ENCODE data around the gene GPR87.

The GPR87 gene, protein sequence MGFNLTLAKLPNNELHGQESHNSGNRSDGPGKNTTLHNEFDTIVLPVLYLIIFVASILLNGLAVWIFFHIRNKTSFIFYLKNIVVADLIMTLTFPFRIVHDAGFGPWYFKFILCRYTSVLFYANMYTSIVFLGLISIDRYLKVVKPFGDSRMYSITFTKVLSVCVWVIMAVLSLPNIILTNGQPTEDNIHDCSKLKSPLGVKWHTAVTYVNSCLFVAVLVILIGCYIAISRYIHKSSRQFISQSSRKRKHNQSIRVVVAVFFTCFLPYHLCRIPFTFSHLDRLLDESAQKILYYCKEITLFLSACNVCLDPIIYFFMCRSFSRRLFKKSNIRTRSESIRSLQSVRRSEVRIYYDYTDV

GRCh38 chr3:151316267-151316991 is at the start of gene GPR87:
Gene GPR87 (minus strand): TSS chr3:151316820. CDS start chr3:151300100, 16,720 bp downstream.
- DNase-seq, result peak; percentile 7

- DNase-seq, result no peak
Measured at GRCh38 chr3:151362751-151363174, 46.1 kb upstream of the GPR87 start.

GRCh38 chr3:151357463-151357850 is 40.8 kb upstream of the GPR87 start:
- no peak for DNase-seq

- DNase-seq, result no peak
Measured at GRCh38 chr3:151356794-151357462, 40.3 kb upstream of the GPR87 start.

DNA sequence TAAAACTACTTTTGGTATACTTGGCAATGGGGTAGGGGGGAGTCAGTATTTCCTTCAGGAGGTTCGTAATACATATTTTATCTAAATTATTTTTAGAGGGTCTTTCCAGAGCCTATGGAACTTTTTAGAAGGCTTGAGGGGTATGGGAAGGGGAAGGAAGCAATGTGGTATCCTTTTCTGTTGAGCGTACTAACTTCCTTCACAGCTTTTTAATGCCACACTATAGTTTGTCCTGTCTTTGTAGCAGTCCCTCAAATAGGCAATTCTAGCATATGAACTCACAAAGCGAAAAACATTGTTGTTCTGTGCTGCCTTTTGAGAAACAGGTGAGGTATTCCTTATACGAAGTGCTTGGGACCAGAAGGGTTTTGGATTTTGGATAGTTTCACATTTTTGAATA is 35.0 kb upstream of the GPR87 start:
- no peak for DNase-seq

- DNase-seq, result no peak
Measured at GRCh38 chr3:151351219-151351618, 34.6 kb upstream of the GPR87 start.

DNA sequence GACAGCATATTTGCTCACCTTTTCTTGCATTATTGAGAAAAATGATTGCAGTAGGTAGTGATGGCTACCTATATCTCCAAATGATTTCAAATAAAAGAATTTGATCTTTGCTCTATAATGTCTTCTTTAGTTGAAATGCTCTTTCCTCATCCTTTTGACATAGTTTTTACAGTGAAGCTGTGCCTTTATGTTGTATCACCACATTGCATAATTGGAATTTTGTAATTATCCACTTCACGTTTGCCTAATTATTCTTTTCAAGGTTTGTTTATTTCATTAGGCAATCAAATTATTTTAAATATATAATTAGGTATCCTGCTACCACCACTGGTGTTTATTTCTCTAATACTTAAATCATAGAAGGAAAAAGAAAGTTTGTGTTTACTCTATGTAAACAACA is 34.0 kb upstream of the GPR87 start:
- no peak for DNase-seq

DNA sequence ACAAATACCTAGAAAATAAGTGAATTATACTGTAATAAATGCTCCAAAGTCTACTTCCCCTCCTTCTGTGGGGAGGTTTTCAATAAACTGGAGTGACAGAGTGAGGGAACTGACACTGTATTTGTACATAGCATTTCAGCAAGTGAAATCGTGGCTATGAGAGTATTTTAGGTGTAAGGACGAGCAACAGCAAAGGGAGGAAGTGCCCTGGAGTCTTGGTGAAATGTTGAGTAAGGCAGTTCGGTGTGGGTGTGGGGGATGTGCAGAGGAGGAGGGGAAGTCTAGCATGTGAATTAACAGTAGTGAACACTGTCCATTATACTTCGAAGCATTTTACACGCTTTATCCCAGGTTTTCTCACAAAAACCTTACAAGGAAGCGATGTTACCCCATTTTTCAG is 30.8 kb upstream of the GPR87 start:
- no peak for DNase-seq

DNA sequence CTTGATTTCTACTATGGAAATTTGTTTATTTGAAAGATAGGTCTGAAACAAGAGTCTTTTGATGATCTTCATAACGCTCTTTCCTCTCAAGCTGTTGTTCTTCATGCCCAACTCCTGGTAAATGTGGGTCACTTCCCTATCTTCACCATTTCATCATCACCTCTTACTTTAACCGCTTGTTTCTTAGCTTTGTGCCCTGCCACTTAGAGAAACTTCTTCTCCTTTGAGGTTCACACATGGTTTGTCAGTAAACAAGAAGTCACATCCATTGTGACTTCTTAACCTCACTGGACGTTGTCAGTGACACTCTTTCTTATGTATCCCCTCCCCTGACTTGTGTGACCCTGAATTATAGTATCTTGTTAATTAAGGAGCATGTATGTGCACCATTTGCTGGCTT is 29.7 kb upstream of the GPR87 start:
- no peak for DNase-seq

- DNase-seq, result no peak
Measured at GRCh38 chr3:151345859-151346258, 29.2 kb upstream of the GPR87 start.

DNA sequence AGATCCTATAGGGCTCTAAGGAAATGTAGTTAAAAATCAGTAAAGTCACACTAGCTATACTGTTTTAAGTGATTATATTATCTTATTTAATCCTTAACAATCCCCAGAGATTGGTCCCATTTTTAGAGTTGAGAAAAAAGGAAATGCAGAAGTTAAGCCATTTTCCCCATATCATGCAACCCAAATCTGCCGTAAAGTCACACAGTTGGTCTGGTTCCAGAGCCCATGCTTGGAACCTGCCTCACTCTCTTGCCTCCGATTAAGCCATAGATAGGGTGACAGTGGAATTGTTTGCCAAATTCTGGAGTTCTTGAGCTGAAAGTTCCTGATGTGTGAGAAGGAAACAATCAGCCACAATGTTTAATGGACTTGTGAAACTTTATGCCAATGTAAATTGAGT is 15.1 kb upstream of the GPR87 start:
- no peak for DNase-seq

- DNase-seq, result no peak
Measured at GRCh38 chr3:151330899-151331298, 14.3 kb upstream of the GPR87 start.

DNA sequence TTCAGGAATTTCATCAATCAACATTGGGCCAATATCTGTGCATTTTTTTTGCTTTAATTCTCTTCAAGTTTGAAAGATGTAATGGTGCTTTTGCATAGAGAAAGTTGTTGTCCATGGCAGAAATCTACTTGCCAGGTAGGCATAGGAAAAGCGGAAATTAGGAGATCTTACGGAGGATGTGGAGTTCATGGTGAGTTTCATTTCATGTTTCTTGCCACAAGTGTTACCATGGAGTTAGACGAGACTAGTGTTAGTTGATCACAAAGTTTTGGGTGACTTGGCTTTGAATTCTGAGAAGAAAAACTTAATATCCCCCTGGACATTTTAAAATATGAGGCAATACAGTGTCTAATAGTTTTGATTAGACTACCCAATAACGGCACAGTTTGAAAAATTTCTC is 13.8 kb upstream of the GPR87 start:
- no peak for DNase-seq

DNA sequence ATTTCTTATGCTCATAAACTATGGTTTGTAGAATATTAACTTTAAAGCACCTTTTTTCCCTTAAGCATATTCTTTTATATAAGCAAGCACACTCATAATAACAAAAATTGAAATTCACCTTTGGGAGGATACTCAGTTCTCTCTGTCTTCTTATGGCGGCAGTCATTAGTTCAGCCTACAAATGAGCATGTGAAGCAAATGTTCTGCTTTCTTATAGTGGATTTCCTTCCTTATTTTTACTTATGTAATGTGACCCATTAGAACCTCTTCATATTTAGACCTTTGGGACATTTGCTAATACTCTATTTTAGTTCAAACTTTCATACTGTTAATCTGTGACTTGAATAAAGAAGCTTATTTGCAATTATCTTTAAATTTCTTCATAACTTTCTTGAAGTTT is 12.7 kb upstream of the GPR87 start, which contains the start of gene P2RY13:
TSS of gene P2RY13 (minus strand) at position 187 of the 400 bp plus-strand sequence. CDS start at position 166, 21 bp downstream.
- DNase-seq, result no peak

- DNase-seq, result peak; percentile 30
Measured at GRCh38 chr3:151328298-151328995, 11.8 kb upstream of the GPR87 start.

DNA sequence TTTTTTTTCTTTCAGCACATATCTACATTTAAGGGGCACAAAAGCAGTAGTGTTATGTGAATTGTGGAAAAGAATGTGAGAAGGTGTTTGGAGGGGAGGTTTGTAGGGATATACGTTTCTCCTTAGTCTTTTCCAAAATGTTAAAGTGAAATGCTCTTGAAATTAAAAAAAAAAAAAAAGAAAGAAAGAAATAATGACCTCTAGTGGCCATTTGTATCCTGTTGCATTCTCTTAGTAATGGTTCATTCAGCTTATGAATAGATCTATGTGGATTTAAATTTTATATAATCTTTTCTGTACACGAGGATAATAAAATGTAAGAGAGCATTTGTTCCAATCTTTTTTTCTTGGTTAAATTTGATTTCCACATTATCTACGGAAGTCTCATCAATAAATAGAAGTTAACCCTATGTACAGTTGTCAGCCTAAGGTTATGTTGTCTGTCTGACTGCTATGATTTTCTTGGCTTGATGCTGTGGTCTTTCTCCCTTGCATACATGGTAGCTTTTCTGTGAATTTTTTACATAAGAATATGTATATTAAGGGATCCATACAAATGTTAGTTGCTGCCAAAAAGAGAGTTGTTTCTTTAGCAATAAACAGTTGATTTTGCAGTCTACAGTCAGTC is 11.1 kb upstream of the GPR87 start:
- no peak for DNase-seq

DNA sequence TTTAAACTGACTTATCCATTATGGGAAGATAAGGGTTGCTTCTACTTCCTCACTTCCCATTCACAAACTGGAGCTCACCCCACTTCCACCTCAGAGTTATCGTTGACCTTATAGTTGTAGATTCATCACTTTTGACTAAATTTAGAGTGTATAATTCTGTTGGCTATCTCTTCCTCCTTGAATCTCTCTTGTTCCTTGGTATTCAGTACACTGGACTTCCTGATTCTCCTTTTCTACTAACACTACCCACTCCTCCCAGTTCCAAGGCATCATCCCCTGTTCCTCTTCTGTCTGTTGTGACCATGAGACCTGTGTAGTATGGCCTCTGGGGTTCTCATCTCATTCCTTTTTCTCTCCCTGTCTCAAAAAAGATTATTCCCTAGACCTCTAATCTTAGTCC is 5.9 kb upstream of the GPR87 start:
- DNase-seq, result no peak

DNA sequence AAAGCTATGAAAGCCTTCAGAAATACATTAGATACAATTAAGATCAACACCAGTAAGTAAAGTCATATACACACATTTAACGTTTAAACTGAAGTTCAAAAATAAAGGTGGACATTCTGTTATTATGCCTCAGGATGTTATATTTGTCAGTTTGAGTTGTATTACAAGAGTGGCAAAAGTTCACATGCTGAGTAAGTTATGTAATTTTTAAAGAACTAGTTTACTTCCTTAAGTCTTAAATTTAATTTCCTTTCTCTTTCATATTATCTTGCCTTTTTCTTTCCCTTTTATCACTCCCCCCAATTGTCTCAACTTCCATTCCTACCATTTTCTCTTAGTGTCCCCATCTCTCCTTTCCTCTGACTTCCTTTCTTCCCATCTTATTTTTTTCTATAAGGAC is 4.9 kb upstream of the GPR87 start:
- DNase-seq, result no peak

DNA sequence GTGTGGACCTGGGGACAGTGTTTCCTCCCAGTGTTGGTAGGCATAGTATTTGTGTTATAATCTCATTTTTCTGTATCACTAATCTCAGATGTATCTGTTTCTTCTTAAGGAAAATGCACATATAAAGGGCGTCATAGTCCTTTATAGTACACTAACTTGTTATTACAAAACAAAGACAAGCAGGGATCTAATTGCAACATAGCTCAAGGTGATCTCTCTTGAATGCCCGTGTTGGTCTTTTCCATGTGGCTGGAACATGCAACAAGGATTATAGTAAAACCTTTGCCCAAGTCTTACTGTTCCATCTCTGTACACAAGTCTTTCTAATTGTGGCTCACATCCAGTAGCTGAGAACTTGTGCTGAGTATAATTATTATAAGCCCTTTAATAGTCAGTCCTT is 3.5 kb upstream of the GPR87 start:
- DNase-seq, result no peak

DNA sequence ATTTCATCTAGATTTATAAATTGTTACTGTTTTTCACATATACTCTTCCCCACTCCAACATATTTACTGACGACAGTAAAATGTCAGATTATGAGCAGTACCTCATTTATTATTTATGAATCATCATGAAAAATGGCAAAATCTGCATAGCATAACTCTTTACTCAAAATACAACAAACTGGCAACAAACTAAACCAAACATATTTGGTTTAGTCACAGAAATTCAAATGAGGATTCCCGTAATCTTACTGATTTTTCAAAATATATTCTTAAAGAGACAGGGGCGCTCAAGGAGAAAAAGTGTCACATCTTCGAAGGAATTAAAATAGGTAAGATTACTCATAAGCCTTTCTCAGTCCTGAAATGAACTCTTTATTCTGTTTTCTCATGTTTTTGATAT is 3.0 kb upstream of the GPR87 start:
- no peak for DNase-seq

GRCh38 chr3:151318991-151319390 is 2.4 kb upstream of the GPR87 start:
- no peak for DNase-seq

GRCh38 chr3:151318313-151318712 is 1.7 kb upstream of the GPR87 start:
- no peak for DNase-seq

GRCh38 chr3:151315846-151316245 is 774 bp downstream of the GPR87 start:
- no peak for DNase-seq

All from CD4-positive, alpha-beta T cell treated with Interleukin-17A for 4 hours (primary cell).